GM21786 (cell line): ENCODE results near the gene EFNA1.
"Not testable (repeated sequence)": the region's sequence is repeated elsewhere in the genome, so short reads cannot be mapped to it uniquely, and the experiment has no call there.

Experiments
- ATAC-seq: cut with Tn5 transposase; IDR thresholded peaks from one replicate; pipeline ENCODE4 v1.9.1; 2021; ENCODE audit not compliant: unreplicated experiment

The EFNA1 gene

GRCh38 chr1:155092131-155092530, 35.5 kb upstream of the EFNA1 start:
- ATAC-seq: no peak

DNA sequence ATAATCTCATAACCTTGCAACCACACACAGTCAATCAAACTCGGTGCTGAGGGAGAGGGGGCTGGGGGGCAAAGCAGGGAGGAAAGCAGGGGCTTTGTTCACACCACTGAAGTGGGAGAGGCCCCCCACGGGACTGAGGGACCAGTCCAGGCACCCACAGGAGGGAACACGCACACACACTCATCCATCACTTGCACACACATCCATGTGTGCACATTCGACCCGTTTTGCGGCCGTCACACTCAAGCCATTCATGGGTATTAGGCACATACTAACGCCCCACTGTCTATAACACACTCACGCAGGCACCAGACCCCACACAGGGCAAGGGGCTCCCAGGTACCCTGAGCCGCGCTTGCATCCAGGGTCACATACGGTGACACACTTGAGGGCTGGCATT, 35.0 kb upstream of the EFNA1 start:
- no peak for ATAC-seq

DNA sequence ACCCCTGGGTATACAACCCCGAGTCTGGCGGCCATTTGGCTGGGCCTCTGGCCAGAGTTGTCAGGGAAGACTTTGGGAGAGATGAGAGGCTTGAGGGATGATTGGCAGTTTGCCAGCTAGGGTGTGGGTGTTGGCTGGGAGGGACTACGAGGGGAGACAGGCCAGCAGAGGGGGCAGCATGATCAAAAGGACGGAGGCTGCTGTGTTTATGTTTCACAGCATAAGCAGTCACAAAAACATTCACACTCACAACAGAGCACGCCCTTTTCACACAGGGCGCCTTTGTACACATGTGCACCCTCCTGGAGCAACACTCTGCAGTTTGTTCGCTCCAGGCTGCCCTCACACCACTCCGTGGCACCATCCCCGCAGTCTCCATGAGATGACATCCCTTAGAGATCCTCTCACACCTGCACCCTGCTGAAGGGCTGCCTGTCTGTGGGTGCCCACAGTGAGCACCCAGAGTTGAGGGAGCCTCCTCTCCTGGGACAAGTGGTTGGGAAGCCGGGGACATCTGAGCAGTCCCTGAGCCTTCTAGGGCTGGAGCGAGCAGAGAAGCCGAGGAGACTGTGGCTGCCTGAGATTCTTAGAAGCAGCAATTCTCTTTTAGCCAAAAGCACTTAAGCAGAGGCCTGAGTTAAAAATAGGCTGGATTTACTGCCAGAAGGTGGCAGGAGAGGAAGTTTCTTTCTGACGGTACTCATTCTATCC, 33.6 kb upstream of the EFNA1 start:
- ATAC-seq: no peak

- ATAC-seq: no peak
These were observed 33.1 kb upstream of the EFNA1 start for GRCh38 chr1:155094622-155094948.

- no peak for ATAC-seq
These were observed 28.3 kb upstream of the EFNA1 start for GRCh38 chr1:155099331-155099730.

DNA sequence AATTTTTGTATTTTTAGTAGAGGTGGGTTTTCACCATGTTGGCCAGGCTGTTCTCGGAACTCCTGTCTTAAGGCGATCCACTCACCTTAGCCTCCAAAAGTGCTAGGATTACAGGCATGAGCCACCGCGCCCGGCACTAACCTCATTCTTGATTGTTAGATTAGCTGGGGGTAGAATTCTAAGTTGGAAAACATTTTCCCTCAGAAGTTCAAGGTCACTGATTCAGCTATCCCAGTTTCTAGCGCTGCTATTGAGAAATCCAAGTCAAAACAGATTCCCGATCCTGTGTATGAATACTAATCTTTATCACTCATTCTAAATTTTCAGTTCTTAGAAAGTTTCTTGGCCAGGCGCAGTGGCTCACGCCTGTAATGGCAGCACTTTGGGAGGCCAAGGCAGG, 24.4 kb upstream of the EFNA1 start:
- ATAC-seq: no peak

DNA sequence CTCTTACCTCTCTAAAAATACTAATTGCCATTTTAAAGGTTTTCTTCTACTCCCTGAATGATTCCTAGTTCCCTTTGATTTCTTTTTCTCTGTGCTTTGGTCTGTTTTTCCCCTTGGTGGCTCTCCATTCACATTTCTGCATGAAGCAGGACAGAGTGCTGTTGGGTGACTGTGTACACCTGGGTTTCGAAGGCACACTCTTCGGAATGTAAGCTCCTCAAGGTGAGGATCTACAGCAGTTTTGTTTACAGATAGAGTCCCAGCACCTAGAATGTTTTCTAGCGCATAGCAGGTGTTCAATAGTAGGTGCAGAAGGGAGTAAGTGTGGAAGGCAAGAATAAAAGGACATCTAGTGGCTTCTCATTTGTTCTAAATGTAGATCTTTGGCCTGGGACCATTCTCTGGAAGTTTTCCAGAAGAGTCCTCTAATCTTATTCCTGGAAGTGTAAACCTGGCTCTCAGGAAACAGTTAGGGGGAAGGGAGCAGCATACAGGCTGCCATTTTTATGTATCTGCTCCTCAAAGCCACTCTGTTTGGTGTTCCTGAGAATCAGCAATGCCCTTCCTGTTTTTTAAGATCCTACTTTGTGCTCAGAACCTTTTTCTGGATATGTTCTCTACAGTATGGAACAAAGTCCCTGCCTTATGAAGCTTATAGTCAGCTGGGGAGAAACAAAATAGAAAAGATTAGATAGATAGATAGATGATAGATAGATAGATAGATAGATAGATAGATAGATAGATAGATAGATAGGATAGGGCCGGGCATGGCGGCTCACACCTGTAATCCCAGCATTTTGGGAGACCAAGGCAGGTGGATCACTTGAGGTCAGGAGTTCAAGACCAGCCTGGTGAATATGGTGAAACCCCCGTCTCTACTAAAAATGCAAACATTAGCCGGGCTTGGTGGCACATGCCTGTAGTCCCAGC, 22.8 kb upstream of the EFNA1 start:
- ATAC-seq: no peak

- ATAC-seq: no peak
These were observed 22.1 kb upstream of the EFNA1 start for GRCh38 chr1:155105604-155106011.

- no peak for ATAC-seq
These were observed 20.8 kb upstream of the EFNA1 start for GRCh38 chr1:155106862-155107261.

GRCh38 chr1:155107309-155108264, 20.1 kb upstream of the EFNA1 start:
- ATAC-seq: no peak

- no peak for ATAC-seq
These were observed 19.4 kb upstream of the EFNA1 start for GRCh38 chr1:155108296-155108695.

GRCh38 chr1:155110381-155110780, 17.3 kb upstream of the EFNA1 start:
- no peak for ATAC-seq

GRCh38 chr1:155110826-155111225, 16.9 kb upstream of the EFNA1 start:
- no peak for ATAC-seq

DNA sequence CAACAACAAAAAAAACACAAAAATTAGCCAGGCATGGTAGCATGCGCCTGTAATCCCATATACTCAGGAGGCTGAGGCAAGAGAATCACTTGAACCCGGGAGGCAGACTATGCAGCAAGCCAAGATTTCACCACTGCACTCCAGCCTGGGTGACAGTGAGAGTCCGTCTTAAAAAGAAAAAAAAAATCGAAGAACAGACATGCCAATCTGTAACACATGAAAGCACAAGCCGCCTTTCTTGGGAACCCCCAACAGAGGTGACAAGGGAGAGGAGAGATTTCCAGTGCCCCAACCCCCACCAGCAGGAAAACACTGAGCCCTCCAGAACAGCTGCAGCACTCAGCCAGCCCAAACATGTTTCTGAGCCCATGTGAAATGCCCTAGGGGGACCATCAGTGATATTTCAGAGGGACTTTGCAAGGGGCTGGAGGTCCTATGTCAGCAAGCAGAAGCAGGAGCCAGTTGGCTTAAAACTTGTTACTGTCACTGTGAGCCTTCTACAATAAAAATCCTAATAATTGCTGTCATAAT, 14.2 kb upstream of the EFNA1 start:
- ATAC-seq: no peak

- no peak for ATAC-seq
These were observed 11.4 kb upstream of the EFNA1 start for GRCh38 chr1:155116113-155116764.

- ATAC-seq: no peak
These were observed 10.1 kb upstream of the EFNA1 start for GRCh38 chr1:155117610-155118009.

DNA sequence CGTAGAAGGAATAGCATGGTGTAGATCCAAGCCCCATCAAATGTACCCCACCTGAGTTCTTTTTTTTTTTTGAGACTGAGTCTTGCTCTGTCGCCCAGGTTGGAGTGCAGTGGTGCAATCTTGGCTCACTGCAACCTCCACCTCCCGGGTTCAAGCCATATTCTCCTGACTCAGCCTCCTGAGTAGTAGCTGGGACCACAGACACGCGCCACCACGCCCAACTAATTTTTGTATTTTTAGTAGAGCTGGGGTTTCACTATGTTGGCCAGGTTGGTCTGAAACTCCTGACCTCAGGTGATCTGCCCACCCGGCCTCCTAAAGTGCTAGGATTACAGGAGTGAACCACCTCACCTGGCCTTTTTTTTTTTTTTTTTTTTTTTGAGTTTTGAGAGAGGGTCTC, 9.6 kb upstream of the EFNA1 start:
- not testable (repeated sequence) for ATAC-seq

- no peak for ATAC-seq
These were observed 7.4 kb upstream of the EFNA1 start for GRCh38 chr1:155120253-155120652.

GRCh38 chr1:155121249-155121648, 6.4 kb upstream of the EFNA1 start:
- no peak for ATAC-seq

GRCh38 chr1:155122308-155122707, 5.4 kb upstream of the EFNA1 start:
- ATAC-seq: no peak
